GM23338 (cell line): ENCODE results near the gene PECR.

Source experiments
- CREB1 ChIP-seq: fragments of 250-450 bp; sonication (Bioruptor Pico); IDR thresholded peaks from 2 replicates; pipeline ENCODE4 v1.5.0; 2020; ENCODE audit warnings: low read depth, mild to moderate bottlenecking, moderate library complexity
- CTCF ChIP-seq, 2 experiments: fragments of 200-600 bp in 1 of 2; sonication (generic) in 1 of 2; conservative IDR thresholded peaks; 2 replicates each; pipeline versions ENCODE4 v1.5.1 to v1.6.1; 2016 to 2017; ENCODE audit warnings: antibody characterized with exemption in 2 of 2, low read depth in 2 of 2, mild to moderate bottlenecking in 2 of 2, moderate library complexity in 1 of 2
- ETS1 ChIP-seq: IDR thresholded peaks from 2 replicates; pipeline ENCODE4 v1.6.1; 2016; ENCODE audit warnings: antibody characterized with exemption
- EZH2 ChIP-seq: fragments of 200-600 bp; sonication (generic); IDR thresholded peaks from one replicate; pipeline ENCODE4 v1.8.0; 2017; ENCODE audit warnings: antibody characterized with exemption, mild to moderate bottlenecking, low read depth; ENCODE audit not compliant: unreplicated experiment
- JUNB ChIP-seq: IDR thresholded peaks from one replicate; pipeline ENCODE4 v1.6.1; 2016; ENCODE audit warnings: antibody characterized with exemption; ENCODE audit not compliant: unreplicated experiment
- POLR2AphosphoS5 ChIP-seq: IDR thresholded peaks from 2 replicates; pipeline ENCODE4 v1.6.1; 2016; ENCODE audit warnings: antibody characterized with exemption, low read depth
- REST ChIP-seq: IDR thresholded peaks from one replicate; pipeline ENCODE4 v1.6.1; 2018; ENCODE audit warnings: antibody characterized with exemption; ENCODE audit not compliant: unreplicated experiment
- ZNF331 ChIP-seq: fragments of 250-450 bp; sonication (Bioruptor Pico); IDR thresholded peaks from 2 replicates; pipeline ENCODE4 v1.5.0; 2020; ENCODE audit warnings: low read depth, mild to moderate bottlenecking, moderate library complexity

GRCh38 chr2:215998636-215999035 lies 83.0 kb downstream of the PECR start:
- TF ChIP-seq CTCF (conservative IDR thresholded peaks at IDR 0.05; ENCODE audit: low read depth in 2 of 2) (no peak), JUNB (no peak), POLR2AphosphoS5 (no peak), ZNF331 (no peak), REST (no peak), ETS1 (no peak), EZH2 (no peak), CREB1 (no peak)
